ENCODE measurements around the gene INTS3. TPM values are rescaled to one million over a fixed set of nuclear protein-coding genes. Genes with fewer than 3 reads are reported as not detected.

Gene INTS3, protein sequence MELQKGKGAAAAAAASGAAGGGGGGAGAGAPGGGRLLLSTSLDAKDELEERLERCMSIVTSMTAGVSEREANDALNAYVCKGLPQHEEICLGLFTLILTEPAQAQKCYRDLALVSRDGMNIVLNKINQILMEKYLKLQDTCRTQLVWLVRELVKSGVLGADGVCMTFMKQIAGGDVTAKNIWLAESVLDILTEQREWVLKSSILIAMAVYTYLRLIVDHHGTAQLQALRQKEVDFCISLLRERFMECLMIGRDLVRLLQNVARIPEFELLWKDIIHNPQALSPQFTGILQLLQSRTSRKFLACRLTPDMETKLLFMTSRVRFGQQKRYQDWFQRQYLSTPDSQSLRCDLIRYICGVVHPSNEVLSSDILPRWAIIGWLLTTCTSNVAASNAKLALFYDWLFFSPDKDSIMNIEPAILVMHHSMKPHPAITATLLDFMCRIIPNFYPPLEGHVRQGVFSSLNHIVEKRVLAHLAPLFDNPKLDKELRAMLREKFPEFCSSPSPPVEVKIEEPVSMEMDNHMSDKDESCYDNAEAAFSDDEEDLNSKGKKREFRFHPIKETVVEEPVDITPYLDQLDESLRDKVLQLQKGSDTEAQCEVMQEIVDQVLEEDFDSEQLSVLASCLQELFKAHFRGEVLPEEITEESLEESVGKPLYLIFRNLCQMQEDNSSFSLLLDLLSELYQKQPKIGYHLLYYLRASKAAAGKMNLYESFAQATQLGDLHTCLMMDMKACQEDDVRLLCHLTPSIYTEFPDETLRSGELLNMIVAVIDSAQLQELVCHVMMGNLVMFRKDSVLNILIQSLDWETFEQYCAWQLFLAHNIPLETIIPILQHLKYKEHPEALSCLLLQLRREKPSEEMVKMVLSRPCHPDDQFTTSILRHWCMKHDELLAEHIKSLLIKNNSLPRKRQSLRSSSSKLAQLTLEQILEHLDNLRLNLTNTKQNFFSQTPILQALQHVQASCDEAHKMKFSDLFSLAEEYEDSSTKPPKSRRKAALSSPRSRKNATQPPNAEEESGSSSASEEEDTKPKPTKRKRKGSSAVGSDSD
- total RNA-seq (28.5 TPM), polyA plus RNA-seq (ENCODE audit: insufficient read depth in 1 of 8, insufficient read length in 8 of 8, low replicate concordance in 1 of 8) (10 to 100 TPM; 33.9 to 48.6 (median 39.3) TPM)
- long read RNA-seq, donor 1, partial matches to known transcripts = 0 of 1 reads
- long read RNA-seq, donor 1, other reads (novel, unspliced or antisense) = 0 of 1 reads
- long read RNA-seq, donor 2 = 0 reads
- long read RNA-seq, donor 3, full-length matches to known transcripts = 2 of 2 reads
- long read RNA-seq, donor 3, partial matches to known transcripts = 0 of 2 reads
- long read RNA-seq, donor 3, other reads (novel, unspliced or antisense) = 0 of 2 reads
- long read RNA-seq, donor 4, full-length matches to known transcripts = 2 of 8 reads
- long read RNA-seq, donor 4, partial matches to known transcripts = 6 of 8 reads
- long read RNA-seq, donor 4, other reads (novel, unspliced or antisense) = 0 of 8 reads
- long read RNA-seq, donor 5, full-length matches to known transcripts = 2 of 2 reads
- long read RNA-seq, donor 5, partial matches to known transcripts = 0 of 2 reads
- long read RNA-seq, donor 5, other reads (novel, unspliced or antisense) = 0 of 2 reads
- long read RNA-seq, donor 6, full-length matches to known transcripts = 3 of 3 reads
- long read RNA-seq, donor 6, partial matches to known transcripts = 0 of 3 reads
- long read RNA-seq, donor 6, other reads (novel, unspliced or antisense) = 0 of 3 reads
- long read RNA-seq, donor 7, full-length matches to known transcripts = 2 of 9 reads
- long read RNA-seq, donor 7, partial matches to known transcripts = 7 of 9 reads
- long read RNA-seq, donor 7, other reads (novel, unspliced or antisense) = 0 of 9 reads
- long read RNA-seq, donor 8, full-length matches to known transcripts = 3 of 3 reads
- long read RNA-seq, donor 8, partial matches to known transcripts = 0 of 3 reads
- long read RNA-seq, donor 8, other reads (novel, unspliced or antisense) = 0 of 3 reads
- long read RNA-seq, donor 9, partial matches to known transcripts = 0 of 1 reads
- long read RNA-seq, donor 9, other reads (novel, unspliced or antisense) = 0 of 1 reads
- long read RNA-seq, donor 10, full-length matches to known transcripts = 4 of 17 reads
- long read RNA-seq, donor 10, partial matches to known transcripts = 13 of 17 reads
- long read RNA-seq, donor 10, other reads (novel, unspliced or antisense) = 0 of 17 reads
- long read RNA-seq, donor 11, full-length matches to known transcripts = 2 of 7 reads
- long read RNA-seq, donor 11, partial matches to known transcripts = 5 of 7 reads
- long read RNA-seq, donor 11, other reads (novel, unspliced or antisense) = 0 of 7 reads

DNA sequence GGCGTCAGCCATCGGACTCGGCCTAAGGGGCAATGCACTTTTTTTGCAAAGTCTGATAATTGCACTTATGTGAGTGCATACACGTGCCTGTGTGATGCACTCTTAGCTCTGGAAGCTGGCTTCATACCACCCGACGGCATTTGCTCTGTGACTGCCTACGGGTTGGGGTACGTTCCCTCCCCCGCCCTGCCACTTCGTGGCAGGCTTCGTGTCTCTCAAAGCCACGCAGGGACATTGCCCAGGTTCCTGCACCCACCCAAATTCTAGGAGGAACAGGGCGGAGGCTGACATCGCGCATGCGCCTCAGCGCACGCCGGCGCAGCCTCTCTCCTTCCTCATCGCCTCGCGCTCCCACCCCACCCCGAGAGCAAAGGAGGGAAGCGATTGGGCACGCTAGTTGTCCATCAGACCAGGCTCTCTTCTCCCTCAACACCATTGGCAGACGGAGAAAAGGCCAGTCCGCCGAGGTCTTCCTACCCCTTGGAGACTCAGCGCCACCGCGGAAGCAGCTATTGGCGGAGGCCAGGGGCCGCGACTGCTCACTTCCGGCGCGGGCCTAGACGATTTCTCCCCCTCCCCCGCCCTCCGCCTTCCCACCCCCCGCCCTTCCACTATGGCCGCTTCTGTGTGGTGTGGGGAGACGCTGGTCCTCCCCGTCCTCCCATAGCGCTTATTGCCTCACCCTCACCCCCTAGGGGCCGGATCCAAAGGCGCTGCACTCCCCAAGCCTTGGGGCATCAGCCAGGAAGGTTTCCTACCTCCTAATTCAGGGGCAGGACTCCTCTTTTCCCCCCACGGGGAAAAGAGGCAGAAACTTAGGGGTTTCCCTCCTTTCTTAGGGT is at the start of gene INTS3:
TSS of gene INTS3 (plus strand) at position 588 of the 842 bp plus-strand sequence. CDS start 585 bp downstream, outside the sequence.
- Histone ChIP-seq H3K9me3 (replicated peaks; ENCODE audit: control insufficient read depth, low read depth, low read length) (no peaks in the 10 kb centered on the region), H3K27ac (ENCODE audit: low read length) (peak within 1 kb of the TSS; percentile 98), H3K27me3 (ENCODE audit: control insufficient read depth, insufficient read depth, low read length) (no peaks in the 10 kb centered on the region), H3K36me3 (ENCODE audit: control insufficient read depth, insufficient read depth, low read length) (peaks cover 9% of the 10 kb centered on the region), H3K4me3 (ENCODE audit: low read length) (peak within 1 kb of the TSS; percentile 95), H3K4me1 (ENCODE audit: control insufficient read depth, insufficient read depth, low read length) (peaks cover 10% of the 10 kb centered on the region)
- whole genome bisulfite sequencing (ENCODE audit: insufficient coverage) = 0% methylated on average over 24 of the region's 49 CpGs
- DNase-seq = peak; percentile 100

DNA sequence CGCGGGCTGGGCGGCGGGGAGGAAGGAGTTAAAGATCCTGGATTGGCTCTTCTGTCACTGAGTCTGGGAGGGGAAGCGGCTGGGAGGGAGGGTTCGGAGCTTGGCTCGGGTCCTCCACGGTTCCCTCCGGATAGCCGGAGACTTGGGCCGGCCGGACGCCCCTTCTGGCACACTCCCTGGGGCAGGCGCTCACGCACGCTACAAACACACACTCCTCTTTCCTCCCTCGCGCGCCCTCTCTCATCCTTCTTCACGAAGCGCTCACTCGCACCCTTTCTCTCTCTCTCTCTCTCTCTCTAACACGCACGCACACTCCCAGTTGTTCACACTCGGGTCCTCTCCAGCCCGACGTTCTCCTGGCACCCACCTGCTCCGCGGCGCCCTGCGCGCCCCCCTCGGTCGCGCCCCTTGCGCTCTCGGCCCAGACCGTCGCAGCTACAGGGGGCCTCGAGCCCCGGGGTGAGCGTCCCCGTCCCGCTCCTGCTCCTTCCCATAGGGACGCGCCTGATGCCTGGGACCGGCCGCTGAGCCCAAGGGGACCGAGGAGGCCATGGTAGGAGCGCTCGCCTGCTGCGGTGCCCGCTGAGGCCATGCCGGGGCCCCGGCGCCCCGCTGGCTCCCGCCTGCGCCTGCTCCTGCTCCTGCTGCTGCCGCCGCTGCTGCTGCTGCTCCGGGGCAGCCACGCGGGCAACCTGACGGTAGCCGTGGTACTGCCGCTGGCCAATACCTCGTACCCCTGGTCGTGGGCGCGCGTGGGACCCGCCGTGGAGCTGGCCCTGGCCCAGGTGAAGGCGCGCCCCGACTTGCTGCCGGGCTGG is 49.1 kb upstream of the INTS3 start, which contains the start of gene NPR1:
TSS of gene NPR1 (plus strand) at position 170 of the 818 bp plus-strand sequence. CDS start at position 591, 421 bp downstream.
- H3K27me3 ChIP-seq (ENCODE audit: control insufficient read depth, insufficient read depth, low read length) = peaks cover 55% of the 10 kb centered on the region
- peaks cover 15% of the 10 kb centered on the region for H3K4me1 ChIP-seq (ENCODE audit: control insufficient read depth, insufficient read depth, low read length)
- peak within 1 kb of the TSS; percentile 47 for H3K4me3 ChIP-seq (ENCODE audit: low read length)
- no peak within 1 kb of the TSS for H3K27ac ChIP-seq (ENCODE audit: low read length)
- under 1% methylated on average over 70 of the region's 78 CpGs for WGBS (ENCODE audit: insufficient coverage)
- peaks cover 4% of the 10 kb centered on the region for H3K36me3 ChIP-seq (ENCODE audit: control insufficient read depth, insufficient read depth, low read length)
- peak; percentile 76 for DNase-seq
- no peaks in the 10 kb centered on the region for H3K9me3 ChIP-seq (replicated peaks; ENCODE audit: control insufficient read depth, low read depth, low read length)

DNA sequence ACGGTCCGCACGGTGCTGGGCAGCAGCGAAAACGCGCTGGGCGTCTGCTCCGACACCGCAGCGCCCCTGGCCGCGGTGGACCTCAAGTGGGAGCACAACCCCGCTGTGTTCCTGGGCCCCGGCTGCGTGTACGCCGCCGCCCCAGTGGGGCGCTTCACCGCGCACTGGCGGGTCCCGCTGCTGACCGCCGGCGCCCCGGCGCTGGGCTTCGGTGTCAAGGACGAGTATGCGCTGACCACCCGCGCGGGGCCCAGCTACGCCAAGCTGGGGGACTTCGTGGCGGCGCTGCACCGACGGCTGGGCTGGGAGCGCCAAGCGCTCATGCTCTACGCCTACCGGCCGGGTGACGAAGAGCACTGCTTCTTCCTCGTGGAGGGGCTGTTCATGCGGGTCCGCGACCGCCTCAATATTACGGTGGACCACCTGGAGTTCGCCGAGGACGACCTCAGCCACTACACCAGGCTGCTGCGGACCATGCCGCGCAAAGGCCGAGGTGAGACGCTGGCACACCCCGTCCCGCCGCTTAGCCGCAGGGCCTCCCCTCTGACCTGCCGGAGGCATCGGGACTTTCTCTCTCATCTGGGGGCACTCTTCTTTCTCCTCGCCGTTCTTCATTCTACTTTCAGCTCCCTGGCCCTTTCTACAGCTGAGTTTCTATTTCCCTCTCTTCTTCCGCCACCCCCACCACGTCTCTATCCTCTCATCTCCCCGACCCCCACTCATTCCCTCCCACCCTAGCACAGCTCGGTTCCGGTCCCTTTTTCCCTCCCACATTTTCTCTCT is 48.3 kb upstream of the INTS3 start:
- Histone ChIP-seq H3K27me3 (ENCODE audit: control insufficient read depth, insufficient read depth, low read length) (peaks cover 58% of the 10 kb centered on the region), H3K36me3 (ENCODE audit: control insufficient read depth, insufficient read depth, low read length) (peaks cover 4% of the 10 kb centered on the region), H3K9me3 (replicated peaks; ENCODE audit: control insufficient read depth, low read depth, low read length) (no peaks in the 10 kb centered on the region), H3K4me3 (ENCODE audit: low read length) (peak overlapping the region; percentile 47), H3K4me1 (ENCODE audit: control insufficient read depth, insufficient read depth, low read length) (peaks cover 15% of the 10 kb centered on the region), H3K27ac (ENCODE audit: low read length) (no peak overlapping the region)
- DNase-seq = peak; percentile 44
- WGBS (ENCODE audit: insufficient coverage) = under 1% methylated on average over 73 of the region's 73 CpGs

DNA sequence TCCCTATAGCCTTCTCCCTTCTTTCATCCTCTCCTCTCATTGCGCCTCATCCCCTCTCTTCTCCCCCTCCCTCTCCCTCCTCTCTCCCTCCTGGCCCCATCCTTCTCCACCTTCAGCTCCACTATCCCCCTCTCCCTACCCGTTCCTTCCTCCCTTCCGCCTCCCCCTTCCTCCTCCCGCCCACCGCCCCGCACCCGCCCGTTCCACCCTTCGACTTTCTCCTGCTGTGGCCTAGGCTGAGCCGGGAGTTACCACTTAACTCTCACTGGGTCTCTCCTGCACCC is 47.8 kb upstream of the INTS3 start:
- Histone ChIP-seq H3K4me3 (ENCODE audit: low read length) (peak overlapping the region; percentile 47), H3K27me3 (ENCODE audit: control insufficient read depth, insufficient read depth, low read length) (peaks cover 62% of the 10 kb centered on the region), H3K4me1 (ENCODE audit: control insufficient read depth, insufficient read depth, low read length) (peaks cover 15% of the 10 kb centered on the region), H3K27ac (ENCODE audit: low read length) (no peak overlapping the region), H3K36me3 (ENCODE audit: control insufficient read depth, insufficient read depth, low read length) (peaks cover 4% of the 10 kb centered on the region), H3K9me3 (replicated peaks; ENCODE audit: control insufficient read depth, low read depth, low read length) (no peaks in the 10 kb centered on the region)
- 2% methylated on average over 10 of the region's 10 CpGs for WGBS (ENCODE audit: insufficient coverage)
- no peak for DNase-seq

DNA sequence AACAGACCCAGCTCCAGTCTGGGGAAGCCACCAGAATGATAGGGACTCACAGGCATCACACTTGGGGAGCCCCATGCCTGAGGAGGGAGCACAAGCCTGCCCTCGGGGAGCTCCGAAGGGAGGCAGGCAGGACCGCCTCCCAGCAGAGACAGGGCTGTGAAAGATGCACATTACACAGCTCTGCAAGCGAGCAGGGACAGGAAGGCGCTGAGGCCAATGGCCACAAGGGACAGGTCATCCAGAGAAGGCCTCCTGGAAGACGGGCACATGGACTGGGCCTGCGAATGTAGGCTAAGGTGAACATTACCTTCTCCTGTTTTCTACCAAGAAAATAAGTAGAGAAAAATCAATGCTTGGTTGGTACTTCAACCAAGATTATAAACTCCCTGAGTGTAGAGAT is 45.1 kb upstream of the INTS3 start:
- Histone ChIP-seq H3K9me3 (replicated peaks; ENCODE audit: control insufficient read depth, low read depth, low read length) (no peaks in the 10 kb centered on the region), H3K27ac (ENCODE audit: low read length) (no peak overlapping the region), H3K36me3 (ENCODE audit: control insufficient read depth, insufficient read depth, low read length) (peaks cover 4% of the 10 kb centered on the region), H3K27me3 (ENCODE audit: control insufficient read depth, insufficient read depth, low read length) (peaks cover 61% of the 10 kb centered on the region), H3K4me3 (ENCODE audit: low read length) (no peak overlapping the region), H3K4me1 (ENCODE audit: control insufficient read depth, insufficient read depth, low read length) (peaks cover 14% of the 10 kb centered on the region)
- WGBS (ENCODE audit: insufficient coverage) = 61% methylated on average over 5 of the region's 7 CpGs
- DNase-seq = no peak

DNA sequence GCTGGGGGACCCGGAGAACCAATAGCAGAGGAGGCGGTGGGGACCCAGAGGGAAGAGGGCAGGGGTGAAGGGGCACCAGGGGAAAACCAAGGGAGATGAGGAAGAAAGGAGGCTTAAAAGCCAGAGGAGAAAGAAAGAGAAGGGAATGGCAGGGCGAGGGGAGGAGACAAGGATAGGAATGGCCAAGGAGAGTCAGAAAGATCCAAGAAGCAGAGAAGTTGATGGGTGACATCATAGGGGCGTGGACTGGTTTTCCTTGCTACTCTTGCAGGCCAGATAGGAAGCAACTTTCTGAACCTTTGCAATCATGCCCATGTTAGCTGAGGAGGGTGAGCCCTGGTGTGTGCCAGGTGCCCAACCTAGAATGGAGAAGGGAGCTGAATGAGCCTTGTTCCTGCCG is 44.0 kb upstream of the INTS3 start:
- peaks cover 4% of the 10 kb centered on the region for H3K36me3 ChIP-seq (ENCODE audit: control insufficient read depth, insufficient read depth, low read length)

DNA sequence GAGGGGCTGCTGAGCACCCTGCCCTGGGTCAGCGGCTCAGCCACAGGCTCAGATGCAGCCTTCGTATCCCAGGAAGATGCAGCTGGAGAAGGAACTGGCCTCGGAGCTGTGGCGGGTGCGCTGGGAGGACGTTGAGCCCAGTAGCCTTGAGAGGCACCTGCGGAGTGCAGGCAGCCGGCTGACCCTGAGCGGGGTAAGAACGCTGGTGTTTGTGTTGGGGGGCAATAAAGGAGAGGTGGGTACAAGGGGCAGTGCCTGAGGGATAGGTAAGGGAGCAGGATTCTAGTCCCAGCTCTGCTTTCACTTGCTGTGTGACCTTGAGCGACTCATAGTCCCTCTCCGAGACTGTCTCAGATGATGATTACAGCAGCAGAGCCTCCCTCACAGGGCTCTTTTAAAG is 43.0 kb upstream of the INTS3 start:
- 90% methylated on average over 8 of the region's 12 CpGs for WGBS (ENCODE audit: insufficient coverage)
- Histone ChIP-seq H3K4me1 (ENCODE audit: control insufficient read depth, insufficient read depth, low read length) (peaks cover 2% of the 10 kb centered on the region), H3K4me3 (ENCODE audit: low read length) (no peak overlapping the region), H3K27ac (ENCODE audit: low read length) (no peak overlapping the region), H3K27me3 (ENCODE audit: control insufficient read depth, insufficient read depth, low read length) (peaks cover 40% of the 10 kb centered on the region), H3K9me3 (replicated peaks; ENCODE audit: control insufficient read depth, low read depth, low read length) (no peaks in the 10 kb centered on the region), H3K36me3 (ENCODE audit: control insufficient read depth, insufficient read depth, low read length) (peaks cover 4% of the 10 kb centered on the region)
- DNase-seq = no peak

More for the DNA sequence above, 44.0 kb upstream of the INTS3 start:
- Histone ChIP-seq H3K27ac (ENCODE audit: low read length) (no peak overlapping the region), H3K9me3 (replicated peaks; ENCODE audit: control insufficient read depth, low read depth, low read length) (no peaks in the 10 kb centered on the region), H3K4me1 (ENCODE audit: control insufficient read depth, insufficient read depth, low read length) (peaks cover 5% of the 10 kb centered on the region), H3K27me3 (ENCODE audit: control insufficient read depth, insufficient read depth, low read length) (peaks cover 50% of the 10 kb centered on the region), H3K4me3 (ENCODE audit: low read length) (no peak overlapping the region)
- 79% methylated on average over 5 of the region's 5 CpGs for WGBS (ENCODE audit: insufficient coverage)
- DNase-seq = peak; percentile 32

Measured in muscle of leg (tissue), 16 donors.